ENCODE data around the gene IQUB.

GRCh38 chr7:123573896-123574467 lies 39.6 kb upstream of the IQUB start:
- TF ChIP-seq CTCF (IDR thresholded peaks at IDR 0.05) (no peak), POLR2A (IDR thresholded peaks at IDR 0.05) (no peak), POLR2AphosphoS5 (IDR thresholded peaks at IDR 0.05) (no peak)
